ENCODE measurements around the gene GJC1.
A peak's percentile ranks its signal among the peaks of the same experiment; 100 is the strongest.

The GJC1 gene

GRCh38 chr17:44796731-44797130, 33.4 kb downstream of the GJC1 start:
- Histone ChIP-seq H3K4me3 (ENCODE audit: low read depth, low read length) (no peak overlapping the region), H4K12ac (ENCODE audit: low read depth, low read length) (no peak overlapping the region), H3K23ac (ENCODE audit: low read length) (no peak overlapping the region), H2AFZ (ENCODE audit: insufficient read depth, low read length, poor library complexity) (no peak overlapping the region), H2BK12ac (ENCODE audit: low read length) (no peak overlapping the region), H3K14ac (ENCODE audit: low read length) (no peak overlapping the region), H3K4me1 (ENCODE audit: control insufficient read depth in 1 of 2, insufficient read depth in 2 of 2, low read length in 2 of 2) (peaks cover 5 to 10% of the 10 kb centered on the region in 2 experiments), H3K9ac (ENCODE audit: low read length) (no peak overlapping the region), H4K91ac (ENCODE audit: low read depth, low read length) (no peak overlapping the region), H2BK5ac (ENCODE audit: low read depth, low read length, poor library complexity) (no peak overlapping the region), H3K79me1 (ENCODE audit: low read length) (no peaks in the 10 kb centered on the region), H2AK5ac (ENCODE audit: low read length) (no peak overlapping the region), H3K18ac (ENCODE audit: low read length) (no peak overlapping the region), H3K27me3 (ENCODE audit: insufficient read depth, low read length) (no peaks in the 10 kb centered on the region), H3K9me3 (ENCODE audit: insufficient read depth, low read depth, low read length) (no peaks in the 10 kb centered on the region), H3K27ac (ENCODE audit: low read depth, low read length) (no peak overlapping the region), H3K4ac (ENCODE audit: low read depth, low read length) (no peak overlapping the region), H3K36me3 (ENCODE audit: control insufficient read depth in 1 of 2, insufficient read depth in 2 of 2, low read length in 2 of 2) (peaks cover 7 to 11% of the 10 kb centered on the region in 2 experiments), H2BK120ac (ENCODE audit: insufficient read depth, low read length, poor library complexity) (no peak overlapping the region), H3K4me2 (ENCODE audit: low read length) (no peak overlapping the region), H3K79me2 (ENCODE audit: control insufficient read depth, insufficient read depth, low read length, poor library complexity) (no peaks in the 10 kb centered on the region), H4K8ac (ENCODE audit: low read depth, low read length) (no peak overlapping the region)
- DNase-seq: no peak
- WGBS (ENCODE audit: extremely low coverage, insufficient coverage, insufficient read length): no CpG with 5 or more reads among the region's 9 CpGs

- no CpG with 5 or more reads among the region's 10 CpGs for WGBS (ENCODE audit: extremely low coverage, insufficient coverage, insufficient read length)
- peaks cover 6 to 10% of the 10 kb centered on the region in 2 experiments for H3K36me3 ChIP-seq (ENCODE audit: control insufficient read depth in 1 of 2, insufficient read depth in 2 of 2, low read length in 2 of 2)
- no peaks in the 10 kb centered on the region for H3K9me3 ChIP-seq (ENCODE audit: insufficient read depth, low read depth, low read length)
- no peak overlapping the region for H2BK120ac ChIP-seq (ENCODE audit: insufficient read depth, low read length, poor library complexity)
- no peak overlapping the region for H3K9ac ChIP-seq (ENCODE audit: low read length)
- H3K23ac ChIP-seq (ENCODE audit: low read length): no peak overlapping the region
- H3K18ac ChIP-seq (ENCODE audit: low read length): no peak overlapping the region
- H3K4me2 ChIP-seq (ENCODE audit: low read length): no peak overlapping the region
- H2AK5ac ChIP-seq (ENCODE audit: low read length): no peak overlapping the region
- DNase-seq: no peak
- H4K91ac ChIP-seq (ENCODE audit: low read depth, low read length): no peak overlapping the region
- no peak overlapping the region for H2BK12ac ChIP-seq (ENCODE audit: low read length)
- H2AFZ ChIP-seq (ENCODE audit: insufficient read depth, low read length, poor library complexity): no peak overlapping the region
- no peaks in the 10 kb centered on the region for H3K79me1 ChIP-seq (ENCODE audit: low read length)
- no peak overlapping the region for H3K4me3 ChIP-seq (ENCODE audit: low read depth, low read length)
- no peak overlapping the region for H4K8ac ChIP-seq (ENCODE audit: low read depth, low read length)
- peaks cover 5 to 10% of the 10 kb centered on the region in 2 experiments for H3K4me1 ChIP-seq (ENCODE audit: control insufficient read depth in 1 of 2, insufficient read depth in 2 of 2, low read length in 2 of 2)
- no peaks in the 10 kb centered on the region for H3K79me2 ChIP-seq (ENCODE audit: control insufficient read depth, insufficient read depth, low read length, poor library complexity)
- no peak overlapping the region for H3K14ac ChIP-seq (ENCODE audit: low read length)
- no peak overlapping the region for H2BK5ac ChIP-seq (ENCODE audit: low read depth, low read length, poor library complexity)
- H3K4ac ChIP-seq (ENCODE audit: low read depth, low read length): no peak overlapping the region
- no peak overlapping the region for H4K12ac ChIP-seq (ENCODE audit: low read depth, low read length)
- H3K27ac ChIP-seq (ENCODE audit: low read depth, low read length): no peak overlapping the region
- H3K27me3 ChIP-seq (ENCODE audit: insufficient read depth, low read length): no peaks in the 10 kb centered on the region
These were observed 34.2 kb downstream of the GJC1 start for GRCh38 chr17:44795928-44796327.

GRCh38 chr17:44795421-44795820, 34.7 kb downstream of the GJC1 start:
- no peaks in the 10 kb centered on the region for H3K79me2 ChIP-seq (ENCODE audit: control insufficient read depth, insufficient read depth, low read length, poor library complexity)
- H3K18ac ChIP-seq (ENCODE audit: low read length): no peak overlapping the region
- no peak overlapping the region for H2BK5ac ChIP-seq (ENCODE audit: low read depth, low read length, poor library complexity)
- H2BK12ac ChIP-seq (ENCODE audit: low read length): no peak overlapping the region
- H3K9ac ChIP-seq (ENCODE audit: low read length): no peak overlapping the region
- H3K4me1 ChIP-seq (ENCODE audit: control insufficient read depth in 1 of 2, insufficient read depth in 2 of 2, low read length in 2 of 2): peaks cover 5 to 10% of the 10 kb centered on the region in 2 experiments
- no peaks in the 10 kb centered on the region for H3K27me3 ChIP-seq (ENCODE audit: insufficient read depth, low read length)
- no peaks in the 10 kb centered on the region for H3K9me3 ChIP-seq (ENCODE audit: insufficient read depth, low read depth, low read length)
- H3K14ac ChIP-seq (ENCODE audit: low read length): no peak overlapping the region
- no peak overlapping the region for H3K4me2 ChIP-seq (ENCODE audit: low read length)
- H3K27ac ChIP-seq (ENCODE audit: low read depth, low read length): no peak overlapping the region
- no peak overlapping the region for H2AFZ ChIP-seq (ENCODE audit: insufficient read depth, low read length, poor library complexity)
- H4K12ac ChIP-seq (ENCODE audit: low read depth, low read length): no peak overlapping the region
- H3K4ac ChIP-seq (ENCODE audit: low read depth, low read length): no peak overlapping the region
- no peak overlapping the region for H3K4me3 ChIP-seq (ENCODE audit: low read depth, low read length)
- no peaks in the 10 kb centered on the region for H3K79me1 ChIP-seq (ENCODE audit: low read length)
- peaks cover 6 to 8% of the 10 kb centered on the region in 2 experiments for H3K36me3 ChIP-seq (ENCODE audit: control insufficient read depth in 1 of 2, insufficient read depth in 2 of 2, low read length in 2 of 2)
- H4K91ac ChIP-seq (ENCODE audit: low read depth, low read length): no peak overlapping the region
- no peak overlapping the region for H2AK5ac ChIP-seq (ENCODE audit: low read length)
- H4K8ac ChIP-seq (ENCODE audit: low read depth, low read length): no peak overlapping the region
- no CpG with 5 or more reads among the region's 9 CpGs for WGBS (ENCODE audit: extremely low coverage, insufficient coverage, insufficient read length)
- H2BK120ac ChIP-seq (ENCODE audit: insufficient read depth, low read length, poor library complexity): no peak overlapping the region
- no peak for DNase-seq
- H3K23ac ChIP-seq (ENCODE audit: low read length): no peak overlapping the region

GRCh38 chr17:44794851-44795413, 35.2 kb downstream of the GJC1 start:
- H3K4ac ChIP-seq (ENCODE audit: low read depth, low read length): no peak overlapping the region
- no peak overlapping the region for H3K4me3 ChIP-seq (ENCODE audit: low read depth, low read length)
- no peaks in the 10 kb centered on the region for H3K79me1 ChIP-seq (ENCODE audit: low read length)
- H3K9me3 ChIP-seq (ENCODE audit: insufficient read depth, low read depth, low read length): no peaks in the 10 kb centered on the region
- H3K4me2 ChIP-seq (ENCODE audit: low read length): no peak overlapping the region
- H3K23ac ChIP-seq (ENCODE audit: low read length): no peak overlapping the region
- no peak overlapping the region for H3K14ac ChIP-seq (ENCODE audit: low read length)
- H3K9ac ChIP-seq (ENCODE audit: low read length): no peak overlapping the region
- WGBS (ENCODE audit: extremely low coverage, insufficient coverage, insufficient read length): no CpG with 5 or more reads among the region's 10 CpGs
- H3K18ac ChIP-seq (ENCODE audit: low read length): no peak overlapping the region
- H2AK5ac ChIP-seq (ENCODE audit: low read length): no peak overlapping the region
- H2BK12ac ChIP-seq (ENCODE audit: low read length): no peak overlapping the region
- no peak overlapping the region for H2AFZ ChIP-seq (ENCODE audit: insufficient read depth, low read length, poor library complexity)
- no peak overlapping the region for H4K12ac ChIP-seq (ENCODE audit: low read depth, low read length)
- peak; percentile 44 to 64 for DNase-seq
- H2BK120ac ChIP-seq (ENCODE audit: insufficient read depth, low read length, poor library complexity): no peak overlapping the region
- no peak overlapping the region for H4K91ac ChIP-seq (ENCODE audit: low read depth, low read length)
- H3K27ac ChIP-seq (ENCODE audit: low read depth, low read length): no peak overlapping the region
- H2BK5ac ChIP-seq (ENCODE audit: low read depth, low read length, poor library complexity): no peak overlapping the region
- H3K79me2 ChIP-seq (ENCODE audit: control insufficient read depth, insufficient read depth, low read length, poor library complexity): no peaks in the 10 kb centered on the region
- peaks cover 5 to 10% of the 10 kb centered on the region in 2 experiments for H3K4me1 ChIP-seq (ENCODE audit: control insufficient read depth in 1 of 2, insufficient read depth in 2 of 2, low read length in 2 of 2)
- no peaks in the 10 kb centered on the region for H3K27me3 ChIP-seq (ENCODE audit: insufficient read depth, low read length)
- peaks cover 6 to 8% of the 10 kb centered on the region in 2 experiments for H3K36me3 ChIP-seq (ENCODE audit: control insufficient read depth in 1 of 2, insufficient read depth in 2 of 2, low read length in 2 of 2)
- no peak overlapping the region for H4K8ac ChIP-seq (ENCODE audit: low read depth, low read length)
